Omental fat pad (tissue), 4 donors: ENCODE measurements around the gene LTBP4. TPM values are rescaled to one million over a fixed set of nuclear protein-coding genes. Genes with fewer than 3 reads are reported as not detected.

Experiments used
- ATAC-seq: fragments of 150-250 bp; one replicate; pipeline ENCODE4 v1.9.1; 2016; ENCODE audit warnings: mild to moderate bottlenecking, moderate library complexity; ENCODE audit not compliant: low FRiP score
- DNase-seq: peaks from one replicate; pipeline ENCODE4 v3.0.0-alpha.2; 2019; ENCODE audit warnings: low spot score
- CTCF ChIP-seq, 3 donors: fragments of 450-650 bp; IDR thresholded peaks; one replicate each; pipeline ENCODE4 v1.5.1; 2016 to 2017; ENCODE audit warnings: antibody characterized with exemption in 3 of 3, mild to moderate bottlenecking in 3 of 3, moderate library complexity in 2 of 3
- total RNA-seq, 4 donors: library from RNA; depleted of rRNA; stranded (reverse); fragments of >200 nt; gene quantifications; one replicate each; pipeline ENCODE4 v1.1.0, GENCODE V29; 2016

Gene LTBP4
- total RNA-seq, 4 donors from 2014 or later: 73.5 to 197 (median 114) TPM

- ATAC-seq: peak; percentile 71
- DNase-seq: peak; percentile 84
- TF ChIP-seq CTCF (IDR thresholded peaks at IDR 0.05): no peak
Observed at GRCh38 chr19:40603389-40604170, 2.4 kb downstream of the LTBP4 start.

- no peak for DNase-seq
- no peak for TF ChIP-seq CTCF (IDR thresholded peaks at IDR 0.05)
- ATAC-seq: no peak
Observed at GRCh38 chr19:40604171-40604646, 3.0 kb downstream of the LTBP4 start.

GRCh38 chr19:40604647-40605215 is 3.6 kb downstream of the LTBP4 start:
- ATAC-seq (no peak), DNase-seq (no peak)
- TF ChIP-seq CTCF (IDR thresholded peaks at IDR 0.05): no peak

- TF ChIP-seq CTCF (IDR thresholded peaks at IDR 0.05): no peak
- DNase-seq: no peak
Observed at GRCh38 chr19:40605216-40605971, 4.2 kb downstream of the LTBP4 start.

DNA sequence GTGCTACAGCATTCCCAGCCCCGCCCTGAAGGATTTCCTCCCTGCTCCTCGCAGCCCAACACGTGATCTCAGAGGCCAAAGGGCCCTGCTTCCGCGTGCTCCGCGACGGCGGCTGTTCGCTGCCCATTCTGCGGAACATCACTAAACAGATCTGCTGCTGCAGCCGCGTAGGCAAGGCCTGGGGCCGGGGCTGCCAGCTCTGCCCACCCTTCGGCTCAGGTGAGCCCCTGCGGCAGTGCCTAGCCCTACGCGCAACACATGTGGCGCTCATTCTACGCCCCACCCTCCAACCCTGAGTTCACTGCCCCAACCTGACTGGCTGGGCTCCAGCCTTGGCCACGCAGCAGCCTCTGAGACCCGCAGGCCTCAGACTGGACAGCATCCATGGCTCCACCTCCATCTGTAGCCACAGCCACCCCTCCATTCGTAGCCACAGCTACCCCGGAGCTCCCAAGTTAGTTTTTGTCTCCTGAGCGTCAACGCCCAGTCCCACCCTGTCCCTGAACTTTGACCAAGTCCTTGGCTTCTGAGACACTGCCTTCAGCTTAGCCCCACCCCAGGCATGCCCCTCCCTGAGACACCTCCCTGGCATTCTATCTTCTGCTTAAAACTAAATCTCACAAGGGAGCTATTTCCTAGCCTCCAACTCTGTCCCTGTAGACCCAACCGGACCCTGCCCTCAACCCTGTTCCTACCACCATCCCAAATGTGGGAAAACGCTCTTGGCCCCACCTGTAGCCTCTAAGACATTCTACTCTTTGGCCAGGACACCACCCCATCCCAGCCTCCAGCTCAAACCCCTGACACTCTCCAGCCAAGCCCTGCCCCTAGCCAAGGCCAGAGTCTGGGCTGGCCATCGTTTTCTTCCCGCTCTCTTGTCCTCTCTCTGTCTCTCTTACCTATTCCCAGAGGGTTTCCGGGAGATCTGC is 6.4 kb downstream of the LTBP4 start:
- no peak for TF ChIP-seq CTCF (IDR thresholded peaks at IDR 0.05)
- DNase-seq: no peak
- ATAC-seq: no peak

More at GRCh38 chr19:40605216-40605971, 4.2 kb downstream of the LTBP4 start:
- peak; percentile 36 for ATAC-seq

- DNase-seq (no peak), ATAC-seq (no peak)
- no peak for TF ChIP-seq CTCF (IDR thresholded peaks at IDR 0.05)
Observed at GRCh38 chr19:40608240-40608621, 7.1 kb downstream of the LTBP4 start.
